Activated CD4-positive, alpha-beta T cell treated with anti-CD3 and anti-CD28 coated beads for 4 hours (primary cell): ENCODE results near the gene VASH2.
"Not testable (repeated sequence)": the region's sequence is repeated elsewhere in the genome, so short reads cannot be mapped to it uniquely, and the experiment has no call there.

Experiments
- DNase-seq, 2 donors: peaks; one replicate each; pipeline ENCODE4 v3.0.0-alpha.2; 2020

VASH2 gene

DNA sequence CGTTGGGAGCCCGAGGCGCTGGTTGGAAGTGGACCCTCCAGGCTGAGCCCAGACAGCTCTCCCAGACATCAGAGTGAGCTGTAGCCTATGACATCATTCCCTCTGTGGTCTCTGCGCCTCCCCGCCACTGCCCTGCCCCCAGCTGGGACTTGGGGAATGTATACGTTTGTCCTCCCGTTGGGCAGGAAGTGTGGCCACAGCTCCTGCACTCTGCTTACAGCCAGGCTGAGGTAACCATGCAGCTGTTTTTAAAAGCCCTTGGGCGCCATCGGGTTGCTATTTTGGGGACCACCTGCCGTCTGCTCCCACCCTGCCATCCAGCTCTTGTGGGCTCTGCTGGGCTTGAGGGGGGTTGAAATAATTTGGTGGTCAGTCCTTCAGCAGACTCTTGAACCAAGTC lies 7.8 kb downstream of the VASH2 start:
- no peak for DNase-seq

DNA sequence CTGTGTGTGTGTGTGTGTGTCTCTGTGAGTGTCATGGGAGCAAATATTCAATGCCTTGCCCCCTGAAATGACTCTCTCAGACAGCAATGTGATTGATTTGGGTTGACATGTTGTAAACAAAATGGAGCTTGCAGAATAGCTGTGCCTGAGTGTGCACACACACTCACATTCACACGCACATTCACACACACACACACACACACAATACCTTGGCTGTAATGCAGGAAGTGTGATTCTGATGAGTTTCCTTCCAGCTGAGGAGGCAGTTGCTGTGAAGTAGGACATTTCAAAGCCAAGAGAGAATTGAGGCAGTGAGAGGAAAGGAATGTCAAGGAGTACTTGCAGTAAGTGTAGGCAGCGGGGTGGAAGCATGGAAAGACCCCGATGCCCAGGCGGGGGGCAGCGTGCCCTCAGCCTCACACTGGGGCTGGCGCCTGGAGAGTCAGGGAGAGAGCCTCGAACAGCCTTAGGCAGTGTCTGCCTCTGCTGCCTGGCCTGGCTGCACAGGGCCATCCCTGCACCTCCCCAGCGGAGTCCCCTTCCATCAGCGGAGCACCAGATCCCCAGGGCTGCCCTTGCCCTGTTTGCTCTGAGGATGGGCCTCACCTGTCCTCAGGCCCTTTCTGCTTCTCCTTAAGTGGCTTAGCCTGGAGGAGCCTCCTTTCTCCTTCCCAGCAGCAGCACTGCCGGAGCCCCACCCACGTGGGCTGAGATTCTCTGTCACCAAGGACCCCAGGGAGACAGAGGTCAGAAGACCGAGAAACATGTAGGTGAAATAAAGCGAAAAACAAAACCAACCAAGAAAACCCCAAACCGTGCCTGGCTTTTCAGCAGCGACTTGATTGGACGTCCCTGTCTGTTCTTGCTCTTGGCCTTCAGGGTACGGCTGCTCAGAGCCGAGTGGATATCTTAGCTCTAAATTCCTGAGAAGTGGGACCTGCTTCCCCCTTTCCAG lies 9.2 kb downstream of the VASH2 start:
- no peak for DNase-seq

DNA sequence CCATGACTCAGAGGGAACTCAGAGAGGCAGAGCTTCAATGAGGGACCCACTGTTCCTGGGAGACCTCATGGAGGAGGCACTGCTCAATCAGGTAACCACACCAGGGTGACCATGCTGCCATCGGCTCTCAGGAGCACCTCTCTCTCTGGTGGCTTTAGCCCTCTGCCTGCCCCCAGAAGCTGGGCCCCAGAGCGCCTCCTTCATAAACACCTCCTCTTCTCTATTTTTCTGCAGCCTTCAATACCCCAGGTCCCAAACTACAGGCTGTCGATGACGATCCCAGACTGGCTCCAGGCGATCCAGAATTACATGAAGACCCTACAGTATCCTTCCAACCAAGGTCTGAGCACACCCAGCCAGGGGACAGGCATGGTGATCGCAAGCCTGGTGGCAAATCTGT lies 10.6 kb downstream of the VASH2 start:
- DNase-seq: no peak

GRCh38 chr1:212962509-212962908 lies 12.2 kb downstream of the VASH2 start:
- no peak for DNase-seq

- no peak for DNase-seq
Observed at GRCh38 chr1:212964102-212964501, 13.8 kb downstream of the VASH2 start.

DNA sequence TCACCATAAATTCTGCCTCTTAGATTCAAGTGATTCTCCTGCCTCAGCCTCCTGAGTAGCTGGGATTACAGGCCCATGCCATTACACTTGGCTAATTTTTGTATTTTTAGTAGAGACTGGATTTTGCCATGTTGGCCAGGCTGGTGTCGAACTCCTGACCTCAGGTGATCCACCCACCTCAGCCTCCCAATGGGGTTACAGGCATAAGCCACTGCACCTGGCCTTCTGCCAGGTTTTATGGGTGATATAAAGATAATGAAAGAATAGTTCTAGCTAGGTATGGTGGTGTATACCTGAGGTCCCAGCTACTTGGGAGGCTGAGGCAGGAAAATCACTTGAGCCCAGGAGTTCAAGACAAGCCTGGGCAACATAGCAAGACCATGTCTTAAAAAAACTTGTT lies 14.7 kb downstream of the VASH2 start:
- DNase-seq: not testable (repeated sequence)

- DNase-seq: no peak
Observed at GRCh38 chr1:212966616-212967015, 16.3 kb downstream of the VASH2 start.

- no peak for DNase-seq
Observed at GRCh38 chr1:212967801-212968200, 17.5 kb downstream of the VASH2 start.

GRCh38 chr1:212968368-212968863 lies 18.1 kb downstream of the VASH2 start:
- DNase-seq: no peak

GRCh38 chr1:212970085-212970484 lies 19.7 kb downstream of the VASH2 start:
- DNase-seq: no peak

- no peak for DNase-seq
Observed at GRCh38 chr1:212971312-212971711, 21.0 kb downstream of the VASH2 start.

GRCh38 chr1:212973426-212973825 lies 23.1 kb downstream of the VASH2 start:
- no peak for DNase-seq

- no peak for DNase-seq
Observed at GRCh38 chr1:212973899-212974298, 23.6 kb downstream of the VASH2 start.

DNA sequence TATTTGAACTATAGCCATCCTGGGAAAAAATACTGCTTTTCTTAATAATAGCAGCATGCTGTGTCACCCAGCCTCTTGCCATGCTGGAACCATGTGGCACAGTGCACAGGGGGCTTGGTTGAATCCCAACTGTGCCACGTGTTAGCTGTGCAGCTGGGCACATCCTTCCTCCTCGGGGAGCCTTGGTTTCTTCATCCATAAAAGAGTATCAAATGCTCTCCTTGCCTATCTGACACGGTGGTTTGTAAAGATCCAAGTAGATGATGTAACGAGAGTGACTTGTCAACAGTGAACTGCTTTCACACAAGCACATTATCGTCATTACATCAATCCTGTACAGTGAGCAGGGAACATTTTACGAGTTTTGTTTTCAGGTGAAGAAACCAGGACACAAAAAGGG lies 24.4 kb downstream of the VASH2 start:
- DNase-seq: no peak

- no peak for DNase-seq
Observed at GRCh38 chr1:212975111-212975918, 25.0 kb downstream of the VASH2 start.

- no peak for DNase-seq
Observed at GRCh38 chr1:212976586-212976985, 26.2 kb downstream of the VASH2 start.

DNA sequence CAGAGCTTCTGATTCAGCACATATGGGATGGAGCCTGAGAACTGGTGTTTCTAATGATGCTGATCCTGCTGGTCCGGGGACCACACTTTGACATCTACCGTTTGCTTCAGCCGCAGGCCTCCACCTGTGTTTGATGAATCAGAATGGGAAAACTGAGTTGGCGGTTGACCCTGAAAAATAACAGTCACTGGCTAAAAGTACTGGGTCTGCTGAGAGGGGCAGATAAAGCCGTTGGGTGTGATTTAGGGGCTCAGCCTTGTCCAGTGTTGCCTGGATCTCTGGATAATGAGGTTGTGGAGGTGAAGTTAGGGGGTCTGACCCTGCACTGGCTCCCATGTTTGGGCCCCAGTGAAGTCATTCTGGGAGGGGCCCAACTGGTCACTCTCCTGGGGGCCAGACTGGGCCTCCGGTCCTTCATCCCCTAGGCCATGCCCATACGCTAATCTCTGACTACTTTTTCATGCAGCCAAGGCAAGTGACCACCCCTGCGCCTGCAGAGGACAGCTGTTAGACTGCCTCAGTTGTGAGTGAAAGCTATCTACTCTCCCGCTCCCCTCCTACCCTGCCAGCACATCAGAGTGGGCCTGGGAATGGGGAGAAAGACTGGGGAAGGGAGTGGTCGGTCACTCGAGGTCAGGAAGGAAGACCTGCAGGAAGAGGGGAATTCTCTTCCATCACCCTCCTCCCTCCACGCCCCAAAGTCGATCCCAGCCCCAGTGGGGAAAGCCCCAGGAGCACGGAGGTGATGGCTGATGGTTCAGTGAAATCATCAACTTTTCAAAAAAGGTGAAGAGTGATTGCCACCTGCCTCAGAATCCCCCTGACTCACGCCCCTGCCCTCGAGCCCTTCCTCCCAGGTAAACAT lies 27.7 kb downstream of the VASH2 start:
- DNase-seq: no peak

DNA sequence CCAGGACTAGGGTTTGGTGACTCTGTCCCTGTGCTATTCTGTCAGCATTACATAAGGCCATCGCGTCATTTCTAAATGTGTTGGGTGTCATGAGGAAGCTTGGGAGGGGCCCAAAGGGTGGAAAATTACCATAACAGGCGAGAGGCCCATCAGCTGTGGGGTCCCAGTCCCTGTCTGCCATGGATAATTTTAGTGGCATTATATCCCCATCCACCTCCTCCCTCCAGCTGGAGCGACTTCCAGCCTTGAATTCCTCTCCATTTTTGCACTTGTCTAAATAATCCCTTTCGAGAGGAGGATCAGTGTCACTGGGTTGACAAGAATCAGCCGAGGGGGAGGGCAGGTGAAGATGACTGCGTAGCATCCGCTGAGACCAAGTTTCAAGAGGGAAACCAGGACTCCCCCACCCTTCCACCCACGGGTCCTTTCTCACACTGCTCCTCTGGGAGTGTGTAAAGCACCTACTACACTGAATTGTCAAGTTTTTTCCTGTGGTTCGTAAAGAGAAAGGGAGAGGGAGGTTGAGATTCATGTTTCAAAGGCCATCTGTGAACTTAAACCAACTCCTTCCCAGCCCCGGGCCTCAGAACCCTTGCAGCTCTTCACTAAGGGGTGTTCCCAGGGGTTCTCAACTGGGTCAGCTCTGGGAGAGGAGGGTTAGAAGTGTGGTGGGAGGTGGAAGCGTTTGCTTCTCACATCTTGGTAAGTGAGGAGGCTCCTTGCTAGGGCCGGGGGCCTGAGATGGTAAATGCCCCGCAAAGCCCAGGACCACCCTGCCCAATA lies 29.2 kb downstream of the VASH2 start:
- peak; percentile 15 to 18 for DNase-seq

DNA sequence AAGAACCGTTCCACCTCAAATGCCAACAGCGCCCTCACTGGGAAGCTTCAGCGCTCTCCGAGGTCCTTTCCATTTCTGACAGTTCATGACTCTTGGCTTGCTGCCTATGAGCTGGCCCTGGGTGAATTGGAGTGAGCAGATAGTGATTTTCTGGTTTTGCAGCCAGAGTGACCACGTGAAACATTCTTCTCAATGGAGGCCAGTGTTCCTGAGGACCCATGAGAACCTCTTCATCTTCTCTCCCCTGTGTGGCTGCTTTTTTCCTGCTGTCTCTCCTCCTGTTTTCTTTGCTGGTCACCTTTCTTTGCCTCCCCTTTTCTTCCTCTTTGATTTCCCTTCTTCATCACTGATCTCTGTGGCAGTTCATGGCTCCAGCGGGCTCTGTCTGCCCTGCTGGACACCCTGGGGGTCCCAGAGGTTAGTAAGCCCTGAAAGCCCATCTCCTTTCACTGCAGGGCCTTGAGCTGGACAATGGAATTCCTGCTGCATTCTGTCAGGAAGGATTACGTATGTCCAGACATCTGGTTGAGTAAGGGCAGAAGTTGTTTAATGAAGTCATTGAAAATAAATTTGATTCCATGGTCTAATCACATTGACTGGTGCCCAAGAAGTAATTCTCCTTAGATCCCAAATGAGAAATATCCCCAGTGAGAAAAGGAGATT lies 29.9 kb downstream of the VASH2 start:
- DNase-seq: no peak

GRCh38 chr1:212981025-212981495 lies 30.7 kb downstream of the VASH2 start:
- DNase-seq: no peak
